ENCODE results near the gene NKX6-2. TPM values are rescaled to one million over a fixed set of nuclear protein-coding genes. Genes with fewer than 3 reads are reported as not detected.

Gene NKX6-2
- total RNA-seq, 1 donor from 2014 or later: 6.2 TPM

DNA sequence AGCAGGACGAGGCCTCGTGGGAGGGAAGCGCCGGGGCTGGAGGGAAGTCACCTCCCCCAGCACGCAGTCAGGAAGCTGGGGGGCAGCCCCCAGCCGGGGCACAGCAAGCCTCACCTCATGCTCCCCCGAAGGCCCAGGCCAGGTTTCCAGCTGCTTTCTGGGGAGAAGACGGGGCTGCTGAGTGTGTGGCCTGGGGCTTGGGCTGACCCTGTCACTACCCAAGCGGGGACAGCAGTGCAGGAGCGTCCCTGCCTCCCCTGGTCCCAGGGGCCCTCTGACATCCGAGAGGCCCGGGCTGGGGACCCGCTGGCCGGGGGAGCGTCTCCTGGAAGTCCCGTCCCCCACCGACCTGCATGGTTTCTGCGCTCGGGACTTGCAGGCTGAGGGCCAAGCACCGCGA is 19.7 kb upstream of the NKX6-2 start:
- TF ChIP-seq, protein P1, sequence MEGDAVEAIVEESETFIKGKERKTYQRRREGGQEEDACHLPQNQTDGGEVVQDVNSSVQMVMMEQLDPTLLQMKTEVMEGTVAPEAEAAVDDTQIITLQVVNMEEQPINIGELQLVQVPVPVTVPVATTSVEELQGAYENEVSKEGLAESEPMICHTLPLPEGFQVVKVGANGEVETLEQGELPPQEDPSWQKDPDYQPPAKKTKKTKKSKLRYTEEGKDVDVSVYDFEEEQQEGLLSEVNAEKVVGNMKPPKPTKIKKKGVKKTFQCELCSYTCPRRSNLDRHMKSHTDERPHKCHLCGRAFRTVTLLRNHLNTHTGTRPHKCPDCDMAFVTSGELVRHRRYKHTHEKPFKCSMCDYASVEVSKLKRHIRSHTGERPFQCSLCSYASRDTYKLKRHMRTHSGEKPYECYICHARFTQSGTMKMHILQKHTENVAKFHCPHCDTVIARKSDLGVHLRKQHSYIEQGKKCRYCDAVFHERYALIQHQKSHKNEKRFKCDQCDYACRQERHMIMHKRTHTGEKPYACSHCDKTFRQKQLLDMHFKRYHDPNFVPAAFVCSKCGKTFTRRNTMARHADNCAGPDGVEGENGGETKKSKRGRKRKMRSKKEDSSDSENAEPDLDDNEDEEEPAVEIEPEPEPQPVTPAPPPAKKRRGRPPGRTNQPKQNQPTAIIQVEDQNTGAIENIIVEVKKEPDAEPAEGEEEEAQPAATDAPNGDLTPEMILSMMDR (IDR thresholded peaks at IDR 0.05; ENCODE audit: partially characterized antibody, unreplicated experiment): no peak

DNA sequence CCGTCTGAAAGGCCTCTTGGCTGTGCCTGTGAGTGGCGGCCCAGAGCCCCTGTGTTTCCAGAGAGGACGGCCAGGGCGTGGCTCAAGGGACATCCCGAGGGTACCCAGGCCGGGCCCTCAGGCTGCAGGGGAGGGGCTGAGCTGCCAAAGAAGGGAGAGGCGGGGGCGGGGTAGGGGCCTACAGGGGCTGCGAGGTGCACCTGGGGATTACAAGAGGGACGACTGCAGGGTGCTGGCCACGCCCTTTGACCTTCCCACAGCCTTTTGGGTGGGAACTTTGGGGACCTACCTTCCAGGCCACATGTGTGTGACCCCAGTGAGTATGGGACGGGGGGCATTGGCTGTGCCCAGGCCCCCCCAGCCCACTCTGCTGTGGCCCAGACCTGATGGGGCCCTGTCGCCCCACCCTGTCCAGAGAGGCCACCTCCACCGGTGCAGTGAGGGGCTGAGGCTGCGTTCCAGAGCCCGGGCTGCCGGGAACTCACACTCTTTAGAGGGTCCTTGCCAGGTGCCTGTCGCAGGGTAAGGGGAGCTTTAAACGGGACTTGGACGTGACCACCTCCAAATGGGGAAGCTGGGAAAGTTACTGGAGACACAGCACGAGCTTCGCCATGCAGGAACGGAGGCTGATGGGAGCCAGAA is 19.0 kb upstream of the NKX6-2 start:
- Mint-ChIP-seq H3K9me3 (ENCODE audit: unreplicated experiment) (peaks cover 2% of the 10 kb centered on the region), H3K4me1 (ENCODE audit: low read depth, unreplicated experiment) (peaks cover 4% of the 10 kb centered on the region), H3K36me3 (ENCODE audit: unreplicated experiment) (no peaks in the 10 kb centered on the region), H3K27me3 (ENCODE audit: unreplicated experiment) (peaks cover 3% of the 10 kb centered on the region), H3K4me3 (ENCODE audit: unreplicated experiment) (no peak overlapping the region), H3K27ac (ENCODE audit: unreplicated experiment) (no peak overlapping the region)
- DNase-seq: peak; percentile 28
- TF ChIP-seq, protein P1 (IDR thresholded peaks at IDR 0.05; ENCODE audit: partially characterized antibody, unreplicated experiment): no peak

More for the DNA sequence above, 19.7 kb upstream of the NKX6-2 start:
- H3K27me3 Mint-ChIP-seq (ENCODE audit: unreplicated experiment): peaks cover 3% of the 10 kb centered on the region
- peaks cover 4% of the 10 kb centered on the region for H3K4me1 Mint-ChIP-seq (ENCODE audit: low read depth, unreplicated experiment)
- no peak overlapping the region for H3K27ac Mint-ChIP-seq (ENCODE audit: unreplicated experiment)
- H3K9me3 Mint-ChIP-seq (ENCODE audit: unreplicated experiment): peaks cover 2% of the 10 kb centered on the region
- DNase-seq: peak; percentile 15
- no peaks in the 10 kb centered on the region for H3K36me3 Mint-ChIP-seq (ENCODE audit: unreplicated experiment)
- H3K4me3 Mint-ChIP-seq (ENCODE audit: unreplicated experiment): no peak overlapping the region

DNA sequence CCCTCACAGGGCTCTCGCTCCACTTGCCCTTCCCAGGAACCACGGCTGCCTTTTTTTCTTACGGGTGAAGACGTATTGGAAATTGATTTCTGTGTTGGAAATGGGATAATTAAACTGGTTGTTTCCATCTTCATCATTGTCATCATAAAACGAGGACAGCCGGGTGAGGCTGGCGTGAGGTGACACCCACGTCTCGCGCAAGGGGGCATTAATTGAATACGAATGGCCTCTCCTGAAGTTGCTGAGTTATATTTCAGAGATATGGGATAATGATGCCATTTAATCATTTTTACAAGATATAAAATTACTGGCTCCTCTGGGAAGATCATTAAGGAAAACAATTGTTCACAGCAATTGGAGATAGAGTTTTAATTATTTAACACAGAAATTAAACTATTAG is 18.3 kb upstream of the NKX6-2 start:
- Mint-ChIP-seq H3K4me3 (ENCODE audit: unreplicated experiment) (no peak overlapping the region), H3K36me3 (ENCODE audit: unreplicated experiment) (no peaks in the 10 kb centered on the region), H3K9me3 (ENCODE audit: unreplicated experiment) (peaks cover 2% of the 10 kb centered on the region), H3K27ac (ENCODE audit: unreplicated experiment) (no peak overlapping the region), H3K4me1 (ENCODE audit: low read depth, unreplicated experiment) (peaks cover 4% of the 10 kb centered on the region), H3K27me3 (ENCODE audit: unreplicated experiment) (peaks cover 3% of the 10 kb centered on the region)
- TF ChIP-seq, protein P1 (IDR thresholded peaks at IDR 0.05; ENCODE audit: partially characterized antibody, unreplicated experiment): no peak
- DNase-seq: no peak

DNA sequence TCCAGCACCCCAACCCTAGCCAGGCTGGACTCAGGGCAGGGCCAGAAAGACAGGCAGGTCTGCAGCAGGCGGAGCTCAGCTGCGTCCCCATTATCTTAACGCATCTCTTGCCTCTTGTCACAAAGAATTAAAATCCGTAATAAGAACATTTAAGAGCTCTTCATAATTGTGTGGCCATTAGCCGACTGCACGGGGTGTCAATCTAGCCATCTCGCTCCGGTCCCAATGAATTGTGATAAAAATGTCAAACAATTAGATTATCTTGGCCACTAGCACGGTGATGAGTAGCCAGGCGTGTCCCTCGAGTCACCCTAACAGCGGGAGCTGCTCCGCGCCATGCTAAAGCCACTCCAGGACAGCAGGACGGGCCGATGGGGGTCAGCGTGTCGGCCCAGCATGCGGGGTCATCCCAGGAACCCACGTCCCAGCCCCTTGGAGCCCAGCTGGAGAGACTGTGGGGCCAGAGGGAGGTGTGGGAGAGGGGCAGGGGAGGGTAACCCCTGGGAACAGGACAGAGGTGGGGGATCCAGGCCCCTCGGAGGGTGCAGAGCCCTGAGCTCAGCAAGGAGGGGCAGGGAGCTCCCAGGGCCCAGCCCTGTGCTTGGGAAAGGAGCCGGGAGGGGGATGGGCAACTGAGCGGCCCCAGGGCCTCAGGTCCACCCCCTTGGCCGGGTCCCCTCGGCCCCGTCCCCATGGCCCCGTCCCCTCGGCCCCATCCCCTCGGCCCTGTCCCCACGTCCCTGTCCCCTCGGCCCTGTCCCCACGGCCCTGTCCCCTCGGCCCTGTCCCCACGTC is 17.7 kb upstream of the NKX6-2 start:
- no peaks in the 10 kb centered on the region for H3K36me3 Mint-ChIP-seq (ENCODE audit: unreplicated experiment)
- H3K4me1 Mint-ChIP-seq (ENCODE audit: low read depth, unreplicated experiment): peaks cover 4% of the 10 kb centered on the region
- peak; percentile 21 for DNase-seq
- no peak overlapping the region for H3K4me3 Mint-ChIP-seq (ENCODE audit: unreplicated experiment)
- TF ChIP-seq, protein P1 (IDR thresholded peaks at IDR 0.05; ENCODE audit: partially characterized antibody, unreplicated experiment): no peak
- H3K27me3 Mint-ChIP-seq (ENCODE audit: unreplicated experiment): peaks cover 3% of the 10 kb centered on the region
- peaks cover 2% of the 10 kb centered on the region for H3K9me3 Mint-ChIP-seq (ENCODE audit: unreplicated experiment)
- H3K27ac Mint-ChIP-seq (ENCODE audit: unreplicated experiment): no peak overlapping the region
